H1 (cell line): ENCODE data around the gene CMSS1. TPM values are rescaled to one million over a fixed set of nuclear protein-coding genes. Genes with fewer than 3 reads are reported as not detected.

ENCODE experiments used
- CTCF ChIA-PET: fragments of 300-600 bp; sonication (Branson Sonifier 250); formaldehyde crosslinking; loops from one replicate; lab custom pipeline; 2021; ENCODE audit not compliant: partially characterized antibody; lab: Charles Lee
- POLR2A ChIA-PET: fragments of 300-600 bp; sonication (Branson Sonifier 250); formaldehyde crosslinking; loops from one replicate; lab custom pipeline; 2021; ENCODE audit warnings: inconsistent platforms; ENCODE audit not compliant: partially characterized antibody; lab: Charles Lee
- DNase-seq, 2 experiments: peaks; one replicate each; pipeline versions ENCODE4 v3.0.0 to v3.0.0-alpha.2; 2010 to 2022; ENCODE audit warnings: low spot score in 2 of 2, low read depth in 1 of 2, mixed read lengths in 1 of 2
- FAIRE-seq: peaks from 2 replicates; lab custom pipeline; 2011; peaks lifted over from hg19 to GRCh38; lab: Jason Lieb, UNC
- H2AFZ ChIP-seq: 2 replicates; pipeline ENCODE4 v1.8.1; 2012; ENCODE audit warnings: low read length, inconsistent platforms
- H2AK5ac ChIP-seq: 2 replicates; pipeline ENCODE4 v1.6.1; 2013; ENCODE audit warnings: low read depth, low read length
- H2BK120ac ChIP-seq: replicated peaks from 2 replicates; pipeline ENCODE3; 2013; ENCODE audit warnings: low read depth, low read length, inconsistent platforms
- H2BK12ac ChIP-seq: 2 replicates; pipeline ENCODE4 v1.6.1; 2013; ENCODE audit warnings: low read depth, low read length
- H2BK15ac ChIP-seq: 2 replicates; pipeline ENCODE4 v1.6.1; 2013; ENCODE audit warnings: low read length
- H2BK20ac ChIP-seq: 2 replicates; pipeline ENCODE4 v1.6.1; 2013; ENCODE audit warnings: low read length
- H2BK5ac ChIP-seq: 2 replicates; pipeline ENCODE4 v1.6.1; 2013; ENCODE audit warnings: low read depth, low read length
- H3K14ac ChIP-seq: 2 replicates; pipeline ENCODE4 v1.6.1; 2013; ENCODE audit warnings: inconsistent platforms; ENCODE audit not compliant: insufficient read length
- H3K18ac ChIP-seq: 2 replicates; pipeline ENCODE4 v1.6.1; 2013; ENCODE audit warnings: low read length; ENCODE audit errors: extremely low read depth
- H3K23ac ChIP-seq: 2 replicates; pipeline ENCODE4 v1.6.1; 2013; ENCODE audit warnings: inconsistent platforms; ENCODE audit not compliant: insufficient read length
- H3K23me2 ChIP-seq: 2 replicates; pipeline ENCODE4 v1.6.1; 2013; ENCODE audit warnings: low read depth, low read length
- H3K27ac ChIP-seq: 2 replicates; pipeline ENCODE4 v1.6.1; 2011; ENCODE audit warnings: low read depth, low read length, inconsistent platforms
- H3K27me3 ChIP-seq, 4 experiments: replicated peaks in 1 of 4; 1 replicate in 1 of 4; 2 replicates in 3 of 4; pipeline versions ENCODE4 v1.6.1 to v1.8.1; 2011 to 2013; ENCODE audit warnings: low read length in 3 of 4, mild to moderate bottlenecking in 3 of 4, inconsistent platforms in 2 of 4, mixed read lengths in 2 of 4, moderate library complexity in 1 of 4; ENCODE audit not compliant: control insufficient read depth in 3 of 4, insufficient read depth in 3 of 4; ENCODE audit errors: extremely low read depth in 1 of 4
- H3K36me3 ChIP-seq, 4 experiments: 2 replicates each; pipeline versions ENCODE4 v1.6.1 to v1.8.1; 2011 to 2013; ENCODE audit warnings: mild to moderate bottlenecking in 4 of 4, low read length in 3 of 4, moderate library complexity in 2 of 4, control low read depth in 1 of 4, inconsistent platforms in 1 of 4; ENCODE audit not compliant: insufficient read depth in 4 of 4, control insufficient read depth in 2 of 4
- H3K4ac ChIP-seq: replicated peaks from 2 replicates; pipeline ENCODE3; 2013; ENCODE audit warnings: low read length, low read depth, mixed read lengths, inconsistent platforms; ENCODE audit not compliant: insufficient read length
- H3K4me1 ChIP-seq, 4 experiments: replicated peaks in 1 of 4; 1 replicate in 1 of 4; 2 replicates in 3 of 4; pipeline versions ENCODE4 v1.6.1 to v1.8.1; 2011 to 2013; ENCODE audit warnings: low read length in 3 of 4, inconsistent platforms in 2 of 4, mixed read lengths in 1 of 4; ENCODE audit not compliant: insufficient read depth in 4 of 4, control insufficient read depth in 3 of 4
- H3K4me2 ChIP-seq, 2 experiments: 2 replicates each; pipeline versions ENCODE4 v1.6.1 to v1.8.1; 2011 to 2013; ENCODE audit warnings: low read depth in 2 of 2, low read length in 2 of 2, control low read depth in 1 of 2, inconsistent platforms in 1 of 2, mild to moderate bottlenecking in 1 of 2; ENCODE audit not compliant: insufficient read depth in 1 of 2
- H3K4me3 ChIP-seq, 4 experiments: fragments of 200-600, 300-600 bp in 1 of 4; sonication (generic), shearing (Covaris generic), sonication (Bioruptor Twin) in 1 of 4; 2 replicates each; pipeline versions ENCODE4 v1.5.1 to v1.8.1; 2011 to 2016; ENCODE audit warnings: low read length in 4 of 4, low read depth in 3 of 4, control low read depth in 2 of 4, inconsistent platforms in 2 of 4, mild to moderate bottlenecking in 2 of 4, mixed read lengths in 1 of 4, moderate library complexity in 1 of 4; ENCODE audit not compliant: insufficient read depth in 2 of 4; ENCODE audit errors: extremely low read depth in 1 of 4
- H3K56ac ChIP-seq: replicated peaks from 2 replicates; pipeline ENCODE3; 2013; ENCODE audit warnings: low read depth, mild to moderate bottlenecking, mixed read lengths, low read length, inconsistent platforms; ENCODE audit not compliant: insufficient read length
- H3K79me1 ChIP-seq: 2 replicates; pipeline ENCODE4 v1.6.1; 2013; ENCODE audit warnings: low read depth, low read length, control low read depth
- H3K79me2 ChIP-seq, 2 experiments: 2 replicates each; pipeline versions ENCODE4 v1.6.1 to v1.8.1; 2012 to 2013; ENCODE audit warnings: low read length in 2 of 2, mild to moderate bottlenecking in 2 of 2, inconsistent platforms in 1 of 2; ENCODE audit not compliant: insufficient read depth in 2 of 2, control insufficient read depth in 1 of 2
- H3K9ac ChIP-seq, 4 experiments: replicated peaks in 1 of 4; 1 replicate in 1 of 4; 2 replicates in 3 of 4; pipeline versions ENCODE4 v1.6.1 to v1.8.1; 2011 to 2013; ENCODE audit warnings: low read depth in 3 of 4, low read length in 3 of 4, control low read depth in 2 of 4, mild to moderate bottlenecking in 2 of 4, moderate library complexity in 2 of 4, inconsistent platforms in 1 of 4; ENCODE audit errors: extremely low read depth in 1 of 4
- H3K9me3 ChIP-seq, 2 experiments: 2 replicates each; pipeline versions ENCODE4 v1.6.1 to v1.8.1; 2012 to 2013; ENCODE audit warnings: mild to moderate bottlenecking in 2 of 2, moderate library complexity in 2 of 2, control low read depth in 1 of 2, inconsistent platforms in 1 of 2, low read depth in 1 of 2, low read length in 1 of 2, mixed read lengths in 1 of 2; ENCODE audit not compliant: insufficient read depth in 2 of 2
- H4K20me1 ChIP-seq, 2 experiments: replicated peaks in 1 of 2; 2 replicates each; pipeline versions ENCODE3 to v1.8.1; 2011 to 2013; ENCODE audit warnings: inconsistent platforms in 2 of 2, low read length in 2 of 2, mild to moderate bottlenecking in 1 of 2; ENCODE audit not compliant: insufficient read depth in 2 of 2, control insufficient read depth in 1 of 2
- H4K5ac ChIP-seq: 2 replicates; pipeline ENCODE4 v1.6.1; 2013; ENCODE audit warnings: low read length, low read depth, mixed read lengths, inconsistent platforms; ENCODE audit not compliant: insufficient read length
- H4K8ac ChIP-seq: 2 replicates; pipeline ENCODE4 v1.8.0; 2013; ENCODE audit warnings: mild to moderate bottlenecking, moderate library complexity, low read length, inconsistent platforms; ENCODE audit not compliant: insufficient read depth; ENCODE audit errors: extremely low read depth
- H4K91ac ChIP-seq: replicated peaks from 2 replicates; pipeline ENCODE3; 2013; ENCODE audit warnings: low read length, mixed read lengths, inconsistent platforms; ENCODE audit not compliant: insufficient read length
- CTBP2 ChIP-seq: IDR thresholded peaks from 2 replicates; pipeline ENCODE4 v1.7.0; 2011; ENCODE audit warnings: borderline replicate concordance, mild to moderate bottlenecking, moderate library complexity, mixed read lengths, low read length; ENCODE audit not compliant: insufficient read depth, insufficient read length
- E2F6 ChIP-seq: IDR thresholded peaks from 2 replicates; pipeline ENCODE4 v1.6.1; 2012; ENCODE audit warnings: inconsistent platforms
- EP300 ChIP-seq, 2 experiments: IDR thresholded peaks; 1 replicate in 1 of 2; 2 replicates in 1 of 2; pipeline ENCODE4 v1.6.1; 2011 to 2012; ENCODE audit warnings: low read depth in 2 of 2, low read length in 2 of 2, mild to moderate bottlenecking in 2 of 2, borderline replicate concordance in 1 of 2, inconsistent platforms in 1 of 2, moderate library complexity in 1 of 2
- EZH2 ChIP-seq: fragments of 200-600 bp; sonication (generic); IDR thresholded peaks from 2 replicates; pipeline ENCODE4 v1.7.1; 2012; ENCODE audit warnings: low read depth, mild to moderate bottlenecking, moderate library complexity, low read length, inconsistent platforms; ENCODE audit not compliant: severe bottlenecking
- MAFK ChIP-seq: IDR thresholded peaks from 2 replicates; pipeline ENCODE4 v1.6.1; 2012; ENCODE audit warnings: low read depth, mild to moderate bottlenecking, improper control_type of control experiment, low read length
- MAX ChIP-seq: IDR thresholded peaks from 2 replicates; pipeline ENCODE4 v1.6.1; 2012; ENCODE audit warnings: inconsistent platforms
- RBBP5 ChIP-seq: IDR thresholded peaks from 2 replicates; pipeline ENCODE4 v1.7.1; 2012; ENCODE audit warnings: low read depth, mild to moderate bottlenecking, inconsistent platforms, low read length, moderate library complexity, borderline replicate concordance
- SIX5 ChIP-seq: IDR thresholded peaks from 2 replicates; pipeline ENCODE4 v1.6.1; 2011; ENCODE audit warnings: mild to moderate bottlenecking, low read depth, low read length
- TAF7 ChIP-seq: optimal IDR thresholded peaks from 2 replicates; pipeline ENCODE3; 2011; ENCODE audit warnings: low read depth, mild to moderate bottlenecking, inconsistent platforms, low read length, moderate library complexity, borderline replicate concordance
- TBP ChIP-seq: IDR thresholded peaks from 2 replicates; pipeline ENCODE4 v1.6.1; 2011; ENCODE audit warnings: low read depth, low read length, improper control_type of control experiment
- WGBS, 2 experiments: shearing (Covaris generic) in 1 of 2; methylation state at CpG; one replicate each; pipeline versions ENCODE4 v1.1.6 to v1.1.7; 2013 to 2015; ENCODE audit warnings: low lambda C conversion rate in 2 of 2, mixed read lengths in 2 of 2, inconsistent platforms in 1 of 2, low coverage in 1 of 2, missing lambda C conversion rate in 1 of 2; ENCODE audit not compliant: insufficient replicate concordance in 2 of 2, insufficient coverage in 1 of 2, insufficient read length in 1 of 2; ENCODE audit errors: extremely low coverage in 1 of 2, missing lambda C conversion rate in 1 of 2; 5-methylcytosine and 5-hydroxymethylcytosine counted together
- polyA plus RNA-seq, 7 experiments: library from polyadenylated mRNA; depleted of rRNA in 3 of 7; stranded (reverse) in 5 of 7; unstranded in 2 of 7; fragments of >200 nt in 5 of 7; fragments of 200-250 nt in 2 of 7; gene quantifications; 1 replicate in 5 of 7; 2 replicates in 1 of 7; 4 replicates in 1 of 7; pipeline versions ENCODE4 v1.2.1 to v1.2.3, GENCODE V29; 2011 to 2013; ENCODE audit warnings: missing spikeins in 2 of 7, mixed read lengths in 2 of 7
- total RNA-seq: library from RNA; stranded (reverse); fragmentation: NEBNext Ultra II Directional; extraction: Animal tissue kit (Norgen Biotek cat#: 25700); gene quantifications from 2 replicates; pipeline ENCODE4 v1.2.1, GENCODE V29; 2021

Gene CMSS1
- total and polyA plus RNA-seq, 2 of the 8 experiments (the other 6 are each of a cell fraction or from before 2014, with no cell fraction given): 15.2 to 75.1 TPM

GRCh38 chr3:99794485-99794884, 23.2 kb upstream of the CMSS1 start:
- Histone ChIP-seq H3K4ac (no peak overlapping the region), H3K18ac (no peak overlapping the region), H4K8ac (no peak overlapping the region), H3K9ac (no peak overlapping the region), H2AK5ac (no peak overlapping the region), H3K27me3 (no peaks in the 10 kb centered on the region), H3K4me1 (no peaks in the 10 kb centered on the region), H3K79me1 (no peaks in the 10 kb centered on the region), H2BK12ac (no peak overlapping the region), H3K9me3 (no peaks in the 10 kb centered on the region), H3K23me2 (no peaks in the 10 kb centered on the region), H2BK5ac (no peak overlapping the region), H3K4me3 (no peak overlapping the region), H2BK120ac (no peak overlapping the region), H4K20me1 (no peaks in the 10 kb centered on the region), H4K5ac (no peak overlapping the region), H3K14ac (no peak overlapping the region), H3K4me2 (no peak overlapping the region), H4K91ac (no peak overlapping the region), H3K23ac (no peak overlapping the region), H3K36me3 (no peaks in the 10 kb centered on the region), H3K27ac (no peak overlapping the region), H2BK20ac (no peak overlapping the region), H2BK15ac (no peak overlapping the region), H2AFZ (no peak overlapping the region), H3K56ac (no peak overlapping the region), H3K79me2 (no peaks in the 10 kb centered on the region)
- POLR2A ChIA-PET: no interaction called here
- TF ChIP-seq MAFK (no peak), CTBP2 (no peak), RBBP5 (no peak), TBP (no peak), EZH2 (no peak), MAX (no peak), E2F6 (no peak), TAF7 (no peak), SIX5 (no peak), EP300 (IDR thresholded peaks at IDR 0.05; ENCODE audit: borderline replicate concordance in 1 of 2, low read depth in 2 of 2, low read length in 2 of 2) (no peak)
- 85% methylated on average over 8 of the region's 8 CpGs; no CpG with 5 or more reads in 1 of the 2 experiments for WGBS, 2 experiments
- DNase-seq (no peak), FAIRE-seq (no peak)
- CTCF ChIA-PET: no interaction called here
